OCI-LY1 (cell line): Measurements from ENCODE around the gene IFT57.

ENCODE experiments used
- CTCF ChIP-seq: fragments of 200-600 bp; sonication (generic), shearing (Covaris generic); IDR thresholded peaks from 2 replicates; pipeline ENCODE4 v1.5.1; 2017; ENCODE audit warnings: mild to moderate bottlenecking, antibody characterized with exemption, low read length, moderate library complexity, mixed read lengths
- EZH2 ChIP-seq: fragments of 200-600 bp; sonication (generic), shearing (Covaris generic); IDR thresholded peaks from 2 replicates; pipeline ENCODE4 v1.8.0; 2017; ENCODE audit warnings: borderline replicate concordance, mixed run types, mild to moderate bottlenecking, antibody characterized with exemption, low read length, moderate library complexity, mixed read lengths

- TF ChIP-seq CTCF (no peak), EZH2 (no peak)
Measured at GRCh38 chr3:108118038-108118768, 104.0 kb downstream of the IFT57 start.
